ENCODE data around the gene PAF1.

DNA sequence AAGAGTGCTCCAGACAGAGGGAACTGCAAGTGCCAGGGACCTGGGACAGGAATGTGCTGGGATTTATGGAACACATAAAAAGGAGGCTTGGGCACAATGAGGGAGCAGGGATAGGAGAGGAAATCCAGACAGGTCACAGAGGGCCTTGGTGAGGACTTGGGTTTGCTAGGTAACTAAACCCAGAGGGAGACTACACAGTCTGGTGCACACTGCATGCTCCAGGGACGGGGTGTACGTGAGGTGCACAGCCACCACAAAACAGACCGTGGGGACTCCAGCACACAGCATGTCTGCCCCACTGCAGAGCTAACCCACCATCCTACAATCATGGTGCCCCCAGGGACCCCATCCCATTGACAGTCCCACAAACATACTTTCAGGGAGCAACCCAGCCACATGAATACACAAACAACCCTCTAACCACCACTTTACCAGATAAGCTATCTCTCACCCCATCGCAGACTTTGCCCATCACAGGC lies 10.2 kb upstream of the PAF1 start:
- TF ChIP-seq, protein P1, sequence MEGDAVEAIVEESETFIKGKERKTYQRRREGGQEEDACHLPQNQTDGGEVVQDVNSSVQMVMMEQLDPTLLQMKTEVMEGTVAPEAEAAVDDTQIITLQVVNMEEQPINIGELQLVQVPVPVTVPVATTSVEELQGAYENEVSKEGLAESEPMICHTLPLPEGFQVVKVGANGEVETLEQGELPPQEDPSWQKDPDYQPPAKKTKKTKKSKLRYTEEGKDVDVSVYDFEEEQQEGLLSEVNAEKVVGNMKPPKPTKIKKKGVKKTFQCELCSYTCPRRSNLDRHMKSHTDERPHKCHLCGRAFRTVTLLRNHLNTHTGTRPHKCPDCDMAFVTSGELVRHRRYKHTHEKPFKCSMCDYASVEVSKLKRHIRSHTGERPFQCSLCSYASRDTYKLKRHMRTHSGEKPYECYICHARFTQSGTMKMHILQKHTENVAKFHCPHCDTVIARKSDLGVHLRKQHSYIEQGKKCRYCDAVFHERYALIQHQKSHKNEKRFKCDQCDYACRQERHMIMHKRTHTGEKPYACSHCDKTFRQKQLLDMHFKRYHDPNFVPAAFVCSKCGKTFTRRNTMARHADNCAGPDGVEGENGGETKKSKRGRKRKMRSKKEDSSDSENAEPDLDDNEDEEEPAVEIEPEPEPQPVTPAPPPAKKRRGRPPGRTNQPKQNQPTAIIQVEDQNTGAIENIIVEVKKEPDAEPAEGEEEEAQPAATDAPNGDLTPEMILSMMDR (IDR thresholded peaks at IDR 0.05), result no peak
- TF ChIP-seq POLR2A (IDR thresholded peaks at IDR 0.05), result no peak
